Thyroid gland (tissue), 4 donors: ENCODE results near the gene SLC25A21. TPM values are rescaled to one million over a fixed set of nuclear protein-coding genes. Genes with fewer than 3 reads are reported as not detected.

Source experiments
- DNase-seq, 2 donors: peaks; one replicate each; pipeline ENCODE4 v3.0.0-alpha.2; 2019
- H3K27ac ChIP-seq, 3 donors: fragments of 200-600 bp; sonication (generic); 1 replicate in 2 of 3; 2 replicates in 1 of 3; pipeline ENCODE4 v1.5.1; 2016 to 2019; ENCODE audit warnings: mild to moderate bottlenecking in 1 of 3, moderate library complexity in 1 of 3
- H3K27me3 ChIP-seq: fragments of 200-600 bp; sonication (generic); one replicate; pipeline ENCODE4 v1.5.1; 2019
- H3K36me3 ChIP-seq, 2 donors: fragments of 200-600 bp; sonication (generic); one replicate each; pipeline ENCODE4 v1.5.1; 2016 to 2019
- H3K4me1 ChIP-seq, 2 donors: fragments of 200-600 bp; sonication (generic); one replicate each; pipeline ENCODE4 v1.5.1; 2017 to 2019
- H3K4me3 ChIP-seq, 3 donors: fragments of 200-600 bp; sonication (generic); replicated peaks in 1 of 3; 1 replicate in 2 of 3; 2 replicates in 1 of 3; pipeline ENCODE4 v1.5.1; 2016; ENCODE audit warnings: mild to moderate bottlenecking in 1 of 3
- H3K9me3 ChIP-seq: fragments of 200-600 bp; sonication (generic); one replicate; pipeline ENCODE4 v1.5.1; 2017
- CTCF ChIP-seq, 6 experiments: fragments of 200-600 bp in 3 of 6; fragments of 450-650 bp in 3 of 6; sonication (generic) in 3 of 6; IDR thresholded peaks; one replicate each; pipeline ENCODE4 v1.5.1; 2016 to 2019; ENCODE audit warnings: antibody characterized with exemption in 6 of 6, mild to moderate bottlenecking in 2 of 6, inconsistent platforms in 1 of 6, moderate library complexity in 1 of 6
- POLR2A ChIP-seq, 2 donors: fragments of 450-650 bp; IDR thresholded peaks; one replicate each; pipeline ENCODE4 v1.6.1; 2017; ENCODE audit warnings: antibody characterized with exemption in 2 of 2, mild to moderate bottlenecking in 2 of 2, moderate library complexity in 1 of 2
- WGBS, 2 donors: methylation state at CpG; one replicate each; pipeline ENCODE4 v1.1.5; 2017; 5-methylcytosine and 5-hydroxymethylcytosine counted together
- intact Hi-C: fragments of 100-400 bp; cut with DNase I; formaldehyde crosslinking; loops from one replicate; pipeline ENCODE4 v1.15.1; 2023
- total RNA-seq, 4 donors: library from RNA; depleted of rRNA; stranded (reverse); fragments of >200 nt; gene quantifications; one replicate each; pipeline ENCODE4 v1.2.3, GENCODE V29; 2016

SLC25A21 gene
- total RNA-seq, 4 donors from 2014 or later: 0.29 to 1.4 (median 0.60) TPM

- 76 to 84% methylated on average over 4 of the region's 4 CpGs for WGBS, 2 donors
- no peaks in the 10 kb centered on the region for H3K9me3 ChIP-seq
- no peak overlapping the region for H3K27ac ChIP-seq
Observed at GRCh38 chr14:36928432-36928831, 244.0 kb downstream of the SLC25A21 start.

GRCh38 chr14:36925094-36925493, 247.3 kb downstream of the SLC25A21 start:
- Histone ChIP-seq H3K4me3 (no peak overlapping the region), H3K9me3 (no peaks in the 10 kb centered on the region), H3K27ac (no peak overlapping the region), H3K36me3 (no peaks in the 10 kb centered on the region), H3K27me3 (no peaks in the 10 kb centered on the region), H3K4me1 (no peaks in the 10 kb centered on the region)
- DNase-seq: no peak
- WGBS, 2 donors: 93 to 95% methylated on average over 2 of the region's 2 CpGs
- no peak for TF ChIP-seq POLR2A (IDR thresholded peaks at IDR 0.05)
- intact Hi-C loops: no loop called here

More at GRCh38 chr14:36928432-36928831, 244.0 kb downstream of the SLC25A21 start:
- DNase-seq: no peak
- no peak overlapping the region for H3K4me3 ChIP-seq
- intact Hi-C loops: no loop called here
- TF ChIP-seq CTCF (IDR thresholded peaks at IDR 0.05) (no peak), POLR2A (IDR thresholded peaks at IDR 0.05) (no peak)
- no peaks in the 10 kb centered on the region for H3K27me3 ChIP-seq
- no peaks in the 10 kb centered on the region for H3K36me3 ChIP-seq
- no peaks in the 10 kb centered on the region for H3K4me1 ChIP-seq

GRCh38 chr14:36916668-36917067, 255.7 kb downstream of the SLC25A21 start:
- DNase-seq: no peak
- H3K4me1 ChIP-seq: no peaks in the 10 kb centered on the region
- no peak overlapping the region for H3K4me3 ChIP-seq
- WGBS, 2 donors: 86 to 90% methylated on average over 2 of the region's 2 CpGs
- no peaks in the 10 kb centered on the region for H3K36me3 ChIP-seq
- H3K27ac ChIP-seq: no peak overlapping the region
- H3K9me3 ChIP-seq: no peaks in the 10 kb centered on the region
- intact Hi-C loops: no loop called here
- TF ChIP-seq POLR2A (IDR thresholded peaks at IDR 0.05): no peak
- TF ChIP-seq CTCF (IDR thresholded peaks at IDR 0.05): no peak
- H3K27me3 ChIP-seq: no peaks in the 10 kb centered on the region

GRCh38 chr14:36915081-36915480, 257.3 kb downstream of the SLC25A21 start:
- no peak for TF ChIP-seq POLR2A (IDR thresholded peaks at IDR 0.05)
- TF ChIP-seq CTCF (IDR thresholded peaks at IDR 0.05): no peak
- H3K27me3 ChIP-seq: no peaks in the 10 kb centered on the region
- H3K27ac ChIP-seq: no peak overlapping the region
- WGBS, 2 donors: 27 to 33% methylated on average over 1 of the region's 1 CpG
- no peak for DNase-seq
- H3K9me3 ChIP-seq: no peaks in the 10 kb centered on the region
- H3K4me3 ChIP-seq: no peak overlapping the region
- no peaks in the 10 kb centered on the region for H3K4me1 ChIP-seq
- no peaks in the 10 kb centered on the region for H3K36me3 ChIP-seq
- intact Hi-C loops: no loop called here

- Histone ChIP-seq H3K4me1 (no peaks in the 10 kb centered on the region), H3K36me3 (no peaks in the 10 kb centered on the region), H3K4me3 (no peak overlapping the region), H3K27me3 (no peaks in the 10 kb centered on the region), H3K27ac (no peak overlapping the region), H3K9me3 (no peaks in the 10 kb centered on the region)
- TF ChIP-seq POLR2A (IDR thresholded peaks at IDR 0.05) (no peak), CTCF (IDR thresholded peaks at IDR 0.05) (no peak)
- no peak for DNase-seq
- 86 to 90% methylated on average over 3 of the region's 3 CpGs for WGBS, 2 donors
- intact Hi-C loops: no loop called here
Observed at GRCh38 chr14:36910578-36910977, 261.8 kb downstream of the SLC25A21 start.
